Activated CD4-positive, alpha-beta T cell treated with anti-CD3 and anti-CD28 coated beads, Interleukin-2, amount 50 U/mL, for 16 hours (primary cell): ENCODE results near the gene ASAP2.

Source experiments
- DNase-seq: peaks from one replicate; pipeline ENCODE4 v3.0.0-alpha.2; 2020

Gene ASAP2

DNA sequence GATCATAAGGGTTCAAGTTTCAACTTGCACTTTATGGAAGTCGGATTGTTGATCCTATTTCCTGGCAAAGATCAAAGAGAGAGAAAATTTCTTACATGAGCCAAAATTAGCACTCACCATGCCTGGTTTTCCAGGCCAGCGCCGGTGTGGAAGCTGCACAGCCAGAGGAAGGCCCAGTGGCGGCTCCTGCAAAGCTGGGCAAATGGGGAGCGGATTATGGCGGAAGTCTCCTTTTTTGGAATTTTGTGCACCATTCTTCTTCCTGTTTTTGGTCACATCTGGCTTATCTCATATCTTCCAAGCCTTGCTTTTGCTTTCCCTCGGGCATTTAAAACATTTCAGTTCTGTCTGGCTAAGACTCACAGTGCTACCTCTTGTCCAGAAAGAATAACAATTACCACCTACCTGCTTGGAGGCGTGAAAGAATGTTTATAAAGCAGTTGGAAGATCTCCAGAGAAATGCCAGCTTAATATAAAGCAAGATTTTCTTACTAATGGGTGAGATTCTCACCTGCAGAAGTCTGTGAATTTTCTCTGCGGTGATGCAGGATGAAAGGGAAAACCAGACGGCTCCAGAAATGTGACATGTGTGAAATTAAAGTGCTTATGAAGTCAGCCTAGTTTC is 94.3 kb downstream of the ASAP2 start:
- DNase-seq = no peak

DNA sequence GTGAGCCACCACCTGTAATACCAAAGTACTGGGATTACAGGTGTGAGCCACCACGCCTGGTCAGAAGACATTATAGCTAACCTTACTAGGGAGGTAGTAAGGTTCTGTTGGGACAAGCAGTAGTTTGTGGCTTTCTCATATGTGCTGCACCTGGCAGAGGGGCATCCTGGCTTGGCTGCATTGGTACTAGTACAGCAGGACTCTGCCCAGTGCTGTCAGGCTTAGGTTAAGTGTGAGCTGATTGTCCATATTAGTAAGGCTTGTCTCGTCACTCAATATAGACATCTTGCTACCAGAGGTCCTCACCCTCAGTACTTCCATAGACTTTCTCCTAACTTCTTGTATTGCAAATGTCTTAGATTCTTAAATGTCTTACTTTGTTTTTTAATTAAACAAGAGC is 96.1 kb downstream of the ASAP2 start:
- no peak for DNase-seq

DNA sequence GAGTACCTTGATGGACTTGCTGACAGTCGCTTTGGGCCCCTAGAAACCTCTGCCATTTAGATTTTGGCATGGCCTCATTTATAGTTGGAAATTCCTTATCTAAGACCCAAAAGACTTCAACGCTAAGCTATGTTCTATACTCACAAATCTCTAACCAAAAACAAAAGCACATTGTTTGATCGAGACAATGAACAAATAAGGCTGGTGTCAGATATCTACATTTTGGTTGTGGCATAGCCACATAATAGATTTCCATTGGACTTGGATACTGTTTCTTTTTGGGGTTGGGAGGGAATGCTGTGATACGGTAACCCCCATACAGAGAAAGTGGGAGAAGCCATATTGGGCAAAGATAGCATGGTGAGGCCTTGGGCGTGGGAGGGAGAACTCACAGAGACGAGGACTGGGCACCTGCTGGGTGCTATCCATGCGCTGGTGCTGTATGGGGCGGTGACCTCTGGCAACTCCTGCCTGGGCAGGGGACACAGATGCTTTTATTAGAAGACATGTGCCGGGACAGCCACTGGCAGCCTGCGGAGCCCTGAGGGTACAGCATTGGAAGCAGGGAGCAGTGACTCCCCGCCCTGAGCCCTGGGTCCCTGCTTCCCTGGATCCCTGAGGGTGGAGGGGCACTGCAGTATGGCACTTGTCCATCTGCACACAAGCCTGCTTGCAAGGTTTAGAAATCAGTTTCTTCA is 97.1 kb downstream of the ASAP2 start:
- no peak for DNase-seq

DNA sequence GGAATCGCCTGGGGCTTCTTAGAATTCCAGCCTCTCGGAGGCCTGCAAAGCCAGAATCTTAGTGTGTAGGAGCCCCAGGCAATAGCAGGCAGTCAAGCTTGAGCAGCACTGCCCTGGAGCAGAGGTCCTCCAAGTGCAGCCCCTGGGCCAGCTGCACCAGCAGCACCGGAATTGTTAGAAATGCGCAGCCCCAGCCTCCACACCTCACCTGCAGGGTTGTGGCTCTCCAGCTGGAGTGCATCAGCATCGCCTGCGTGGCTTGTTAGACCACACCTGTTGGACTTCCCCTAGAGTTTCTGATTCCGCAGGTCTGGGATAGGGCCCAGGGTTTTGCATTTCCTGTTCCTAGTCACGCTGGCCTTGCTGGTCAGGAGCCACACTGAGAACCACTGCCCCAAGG is 100.3 kb downstream of the ASAP2 start:
- DNase-seq = no peak

GRCh38 chr2:9307535-9307934 is 100.9 kb downstream of the ASAP2 start:
- no peak for DNase-seq

- no peak for DNase-seq
These were observed 101.8 kb downstream of the ASAP2 start for GRCh38 chr2:9308186-9308955.

DNA sequence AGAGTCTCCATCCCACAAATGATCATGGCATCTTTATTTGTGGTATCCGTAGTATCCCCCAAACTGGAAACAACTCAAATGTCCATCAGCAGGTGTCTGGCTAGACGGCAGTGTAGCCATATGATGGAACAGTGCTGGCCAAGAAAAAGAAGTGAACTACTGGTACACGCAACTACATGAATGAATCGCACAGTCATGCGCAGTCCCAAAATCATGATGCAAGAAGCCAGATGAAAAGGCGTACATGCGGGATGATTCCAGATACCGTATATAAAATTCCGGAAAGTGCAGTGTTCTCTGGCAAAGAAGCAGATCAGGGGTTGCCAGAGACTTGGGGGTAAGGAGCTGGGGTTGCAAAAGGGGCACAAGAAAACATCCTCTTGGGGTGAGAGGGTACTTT is 102.5 kb downstream of the ASAP2 start:
- no peak for DNase-seq

- DNase-seq = no peak
These were observed 103.8 kb downstream of the ASAP2 start for GRCh38 chr2:9310377-9310776.

- no peak for DNase-seq
These were observed 104.2 kb downstream of the ASAP2 start for GRCh38 chr2:9310798-9311197.

- no peak for DNase-seq
These were observed 104.9 kb downstream of the ASAP2 start for GRCh38 chr2:9311488-9311887.

- DNase-seq = no peak
These were observed 106.0 kb downstream of the ASAP2 start for GRCh38 chr2:9312591-9312990.

- DNase-seq = no peak
These were observed 106.8 kb downstream of the ASAP2 start for GRCh38 chr2:9313443-9313842.

DNA sequence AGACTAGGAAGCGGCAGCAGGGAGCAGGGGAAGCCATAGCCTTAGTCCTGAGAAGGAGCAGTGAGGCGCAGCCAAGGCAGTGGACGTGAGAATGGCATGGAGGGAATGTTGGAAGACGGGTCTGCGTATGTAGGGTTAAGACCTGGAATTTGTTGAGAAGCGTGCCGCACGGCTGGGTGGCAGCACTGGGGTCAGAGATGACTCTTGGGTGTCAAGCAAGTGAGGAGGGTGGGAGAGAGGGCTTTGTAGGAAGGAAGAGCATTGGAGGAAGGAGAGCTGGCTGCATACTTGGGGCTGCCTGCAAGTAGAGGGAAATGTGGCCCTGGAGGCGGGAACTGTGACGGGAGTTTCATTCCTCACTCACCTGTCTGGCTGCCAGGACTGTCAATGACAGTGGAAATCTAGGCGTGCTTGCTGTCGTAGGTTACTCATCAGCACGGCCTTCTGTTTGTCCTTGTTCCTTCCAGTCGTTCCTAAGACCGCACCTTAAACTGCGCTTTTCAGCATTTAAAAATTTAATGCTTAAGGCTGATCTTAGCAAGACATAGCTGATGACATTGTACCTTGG is 108.8 kb downstream of the ASAP2 start:
- no peak for DNase-seq

DNA sequence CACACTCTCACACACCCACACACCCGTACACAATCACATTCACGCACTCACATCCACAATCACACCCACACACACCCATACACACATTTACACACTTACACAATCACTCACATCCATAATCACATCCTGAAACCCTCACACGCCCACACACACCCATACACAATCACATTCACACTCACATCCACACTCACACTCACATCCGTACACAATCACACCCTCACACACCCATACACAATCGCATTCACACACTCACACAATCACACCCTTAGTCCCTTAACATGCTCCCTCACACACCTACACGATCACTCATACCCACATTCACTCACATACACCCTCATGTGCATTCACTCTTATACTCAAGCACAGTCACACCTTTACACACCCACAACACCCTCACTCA is 110.9 kb downstream of the ASAP2 start:
- no peak for DNase-seq

DNA sequence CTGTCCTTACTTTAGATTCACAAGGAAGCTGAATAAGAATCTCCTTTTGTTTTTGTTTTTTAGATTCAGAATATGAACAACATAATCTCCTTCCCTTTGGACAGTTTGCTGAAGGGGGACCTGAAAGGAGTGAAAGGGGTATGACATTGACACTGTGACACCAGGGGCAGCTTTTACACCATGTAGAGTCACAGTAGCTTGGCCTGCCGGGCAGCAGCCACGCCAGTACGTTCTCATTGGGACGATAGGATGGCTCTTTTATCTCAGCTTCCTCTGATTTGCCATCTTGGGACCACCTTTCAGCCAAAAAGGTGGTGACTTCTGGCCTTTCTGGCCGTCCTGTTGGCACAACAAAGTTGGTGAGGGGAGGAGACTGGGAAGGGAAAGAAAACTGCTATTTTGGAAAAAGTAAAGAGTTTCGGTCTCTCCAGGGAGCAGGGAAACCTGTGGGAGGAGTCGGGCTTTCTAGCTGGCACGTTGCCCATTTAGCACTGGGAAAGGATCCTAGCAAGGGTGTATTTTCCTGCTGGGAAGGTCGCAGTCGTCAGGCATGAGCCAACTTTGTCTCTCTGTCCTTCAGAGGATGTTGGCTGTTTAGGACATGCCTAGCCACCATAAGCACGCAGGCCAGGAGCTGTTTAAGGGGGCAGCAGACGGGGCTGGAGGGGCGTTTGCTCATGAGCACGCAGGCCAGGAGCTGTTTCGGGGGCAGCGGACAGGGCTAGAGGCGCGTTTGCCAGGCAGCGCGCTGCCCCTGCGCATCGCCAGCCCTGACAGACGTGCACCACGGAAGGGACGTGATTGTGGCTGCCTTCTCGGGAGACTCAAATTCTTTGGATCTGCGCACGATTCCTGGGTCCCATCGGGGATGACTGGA is 112.1 kb downstream of the ASAP2 start:
- no peak for DNase-seq

GRCh38 chr2:9319338-9319715 is 112.7 kb downstream of the ASAP2 start:
- DNase-seq = no peak

DNA sequence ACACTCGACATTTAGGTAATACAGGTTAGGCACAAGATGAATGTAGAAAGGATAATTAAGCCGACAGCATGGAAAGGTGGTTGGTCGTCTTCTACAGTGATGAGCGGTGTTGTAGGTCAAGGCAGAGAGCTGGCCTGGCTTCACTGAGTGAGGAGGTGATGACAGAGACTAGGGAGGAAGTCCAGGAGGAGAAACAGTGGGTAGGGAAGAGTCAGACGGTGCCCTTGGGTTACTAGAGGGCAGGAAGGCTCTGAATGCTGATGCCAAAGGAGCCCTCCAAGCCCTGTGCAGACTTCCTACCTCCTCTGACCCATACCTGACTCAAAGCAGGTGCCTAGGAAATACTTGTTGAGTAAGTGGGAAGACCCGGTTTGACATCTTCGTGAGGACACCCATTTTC is 116.0 kb downstream of the ASAP2 start:
- no peak for DNase-seq

DNA sequence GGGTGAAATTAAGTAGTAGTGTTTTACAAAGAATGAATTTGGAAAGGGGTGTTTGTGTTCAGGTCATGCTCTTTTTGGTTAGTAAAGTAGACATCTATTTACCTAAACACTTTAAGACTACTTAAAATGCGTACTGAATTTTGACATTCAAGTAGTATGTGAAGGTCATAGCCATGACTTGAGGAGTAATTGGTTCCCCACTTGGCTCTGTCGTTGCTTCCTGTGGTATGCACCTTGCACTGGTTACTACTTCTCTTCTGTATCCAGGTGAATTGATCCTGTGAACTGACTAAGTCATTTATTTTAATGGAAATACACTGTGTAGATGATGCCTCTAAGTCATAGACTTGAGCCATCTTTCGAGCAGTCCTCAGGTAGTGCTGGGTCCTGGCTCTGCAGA is 118.8 kb downstream of the ASAP2 start:
- no peak for DNase-seq

DNA sequence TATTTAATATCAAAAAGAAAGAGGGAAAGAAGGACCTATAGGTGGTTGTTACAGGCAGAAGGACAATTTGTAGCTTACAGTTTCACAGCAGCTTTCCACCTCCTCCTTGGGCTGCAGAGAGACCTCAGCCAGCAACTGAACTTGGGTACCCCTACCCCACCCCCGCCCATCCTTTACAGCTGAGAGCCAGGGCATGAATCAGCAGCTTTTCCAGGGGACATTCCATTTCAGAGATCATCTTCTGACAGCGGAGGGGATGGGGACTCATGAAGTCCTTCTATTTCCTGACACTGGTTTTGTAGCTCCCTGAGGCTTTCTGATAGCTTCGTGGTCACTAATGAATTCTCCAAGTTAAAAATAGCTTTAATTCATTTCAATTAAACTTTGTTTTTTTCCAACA is 120.4 kb downstream of the ASAP2 start:
- DNase-seq = no peak

- DNase-seq = no peak
These were observed 121.3 kb downstream of the ASAP2 start for GRCh38 chr2:9327873-9328352.

GRCh38 chr2:9328931-9329330 is 122.3 kb downstream of the ASAP2 start:
- DNase-seq = no peak

DNA sequence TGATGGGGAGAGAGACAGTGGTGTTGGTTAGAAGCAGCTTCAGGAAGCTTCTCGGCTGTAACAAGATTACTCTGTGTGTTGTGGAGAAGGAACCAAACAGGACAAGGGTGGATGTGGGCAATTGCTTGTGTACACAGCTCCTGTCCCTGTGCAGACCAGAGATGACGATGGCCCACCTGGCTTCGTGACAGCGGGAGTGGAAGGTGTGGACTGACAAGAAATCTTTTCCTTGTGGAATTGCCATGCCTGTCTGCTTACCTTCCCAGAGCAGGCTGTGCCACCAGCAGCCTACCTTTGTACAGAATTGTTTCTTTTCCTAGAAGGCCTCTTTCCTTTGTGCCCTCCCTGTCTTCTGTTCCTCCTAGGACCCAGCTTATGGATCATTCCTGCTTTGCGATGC is 122.9 kb downstream of the ASAP2 start:
- DNase-seq = no peak
